GM18505 (cell line): ENCODE measurements around the gene SOAT1.
"Not testable (repeated sequence)": the region's sequence is repeated elsewhere in the genome, so short reads cannot be mapped to it uniquely, and the experiment has no call there.

Source experiments
- ATAC-seq: cut with Tn5 transposase; IDR thresholded peaks from one replicate; pipeline ENCODE4 v1.9.1; 2021; ENCODE audit not compliant: unreplicated experiment
- POLR2A ChIP-seq: IDR thresholded peaks from 4 replicates; pipeline ENCODE4 v1.6.1; 2011; ENCODE audit warnings: borderline replicate concordance; ENCODE audit not compliant: insufficient read depth, insufficient read length; ENCODE audit errors: extremely low read depth

SOAT1 gene

DNA sequence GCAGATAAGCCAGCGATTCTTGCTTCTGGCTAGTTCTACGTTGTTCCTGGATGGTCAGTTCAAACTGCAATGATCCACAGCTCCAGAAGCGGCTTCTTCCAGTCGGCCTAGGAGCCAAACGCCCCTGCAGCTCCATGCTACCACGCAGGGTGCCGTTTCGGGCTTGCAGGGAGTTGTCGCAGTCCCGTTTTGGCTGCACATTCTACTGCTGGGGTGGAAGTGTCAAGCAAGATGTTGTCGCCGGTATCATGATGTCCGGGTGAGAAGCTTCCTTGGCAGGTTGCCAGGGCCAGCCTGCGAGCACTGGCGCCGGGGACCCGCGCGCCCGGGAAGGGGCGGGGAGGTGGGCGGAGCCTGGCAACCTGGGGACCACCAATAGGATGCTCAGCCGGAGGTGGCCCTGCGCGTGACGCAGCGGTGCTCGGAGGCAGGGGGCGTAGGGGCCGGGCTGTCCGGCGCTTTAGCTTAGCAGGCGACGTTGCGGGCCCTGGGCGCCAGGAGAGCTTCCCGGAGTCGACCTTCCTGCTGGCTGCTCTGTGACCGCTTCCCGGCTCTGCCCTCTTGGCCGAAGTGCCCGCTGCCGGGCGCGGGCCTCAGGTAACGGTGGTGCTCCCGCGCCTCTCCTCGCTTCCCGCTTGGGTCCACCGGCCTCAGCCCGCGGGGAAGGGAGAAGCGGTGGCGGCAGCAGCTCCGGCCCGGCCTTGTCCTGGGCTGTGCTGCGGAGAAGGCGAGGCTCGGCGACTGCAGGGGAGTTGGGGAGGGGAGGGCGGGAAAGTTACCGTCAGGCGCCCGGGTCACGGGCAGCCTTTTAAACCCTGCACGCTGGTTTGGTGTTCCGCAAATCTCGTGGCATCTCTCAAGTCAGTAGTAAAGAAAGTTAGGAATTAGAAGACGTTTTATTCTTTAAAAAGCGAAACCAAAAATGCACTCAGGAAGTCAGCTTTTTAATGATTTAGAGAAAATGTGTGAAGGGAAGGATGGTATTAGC, at the start of gene SOAT1:
TSS of gene SOAT1 (plus strand) at position 458 of the 988 bp plus-strand sequence. CDS start 8,888 bp downstream, outside the sequence.
- ATAC-seq: peak; percentile 96
- peak; percentile 89 for TF ChIP-seq POLR2A

- ATAC-seq: not testable (repeated sequence)
Measured at GRCh38 chr1:179245426-179245825, 48.2 kb upstream of the SOAT1 start.

- no peak for ATAC-seq
- TF ChIP-seq POLR2A: no peak
Measured at GRCh38 chr1:179247923-179248322, 45.7 kb upstream of the SOAT1 start.

GRCh38 chr1:179251675-179252074, 41.9 kb upstream of the SOAT1 start:
- no peak for TF ChIP-seq POLR2A
- no peak for ATAC-seq

DNA sequence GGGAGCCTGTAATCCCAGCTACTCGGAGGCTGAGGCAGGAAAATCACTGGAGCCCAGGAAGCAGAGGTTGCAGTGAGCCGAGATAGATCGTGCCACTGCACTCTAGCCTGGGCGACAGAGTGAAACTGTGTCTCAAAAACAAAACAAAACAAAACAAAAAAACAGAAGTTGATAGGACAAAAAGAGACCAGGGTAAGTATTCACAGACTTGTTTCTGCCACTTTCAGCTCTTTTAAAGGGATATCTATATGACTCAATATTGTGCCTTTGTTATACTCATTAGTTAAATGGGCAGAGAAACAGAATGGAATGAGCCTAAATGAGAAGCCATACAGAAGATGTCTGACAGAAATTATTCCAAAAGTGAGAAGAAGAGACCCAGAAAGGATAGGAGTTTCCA, 41.0 kb upstream of the SOAT1 start:
- ATAC-seq: no peak
- TF ChIP-seq POLR2A: no peak

- ATAC-seq: no peak
- TF ChIP-seq POLR2A: no peak
Measured at GRCh38 chr1:179253286-179253972, 40.2 kb upstream of the SOAT1 start.

DNA sequence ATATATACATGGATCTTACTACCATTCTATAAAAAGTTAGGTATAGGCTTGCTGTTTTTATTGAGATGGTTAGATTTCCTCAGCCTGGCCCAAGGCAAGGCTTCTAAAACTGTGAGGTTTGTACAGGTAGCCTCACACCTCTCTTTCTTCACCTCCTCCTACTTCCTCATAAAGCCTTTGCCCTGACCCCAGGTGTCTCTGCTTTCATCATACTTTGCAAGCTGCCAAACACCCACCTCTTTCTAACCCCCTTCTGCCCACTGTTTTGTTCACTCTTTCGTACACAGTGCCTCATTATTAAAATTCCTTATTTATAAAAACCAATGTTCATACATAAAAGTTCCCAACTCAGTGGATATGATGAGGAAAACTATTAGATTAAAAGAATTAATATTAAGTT, 31.4 kb upstream of the SOAT1 start:
- no peak for TF ChIP-seq POLR2A
- ATAC-seq: no peak

GRCh38 chr1:179263121-179263520, 30.5 kb upstream of the SOAT1 start:
- TF ChIP-seq POLR2A: no peak
- no peak for ATAC-seq

- TF ChIP-seq POLR2A: no peak
- ATAC-seq: no peak
Measured at GRCh38 chr1:179264507-179264906, 29.1 kb upstream of the SOAT1 start.

GRCh38 chr1:179269071-179269470, 24.5 kb upstream of the SOAT1 start:
- TF ChIP-seq POLR2A: no peak
- no peak for ATAC-seq

DNA sequence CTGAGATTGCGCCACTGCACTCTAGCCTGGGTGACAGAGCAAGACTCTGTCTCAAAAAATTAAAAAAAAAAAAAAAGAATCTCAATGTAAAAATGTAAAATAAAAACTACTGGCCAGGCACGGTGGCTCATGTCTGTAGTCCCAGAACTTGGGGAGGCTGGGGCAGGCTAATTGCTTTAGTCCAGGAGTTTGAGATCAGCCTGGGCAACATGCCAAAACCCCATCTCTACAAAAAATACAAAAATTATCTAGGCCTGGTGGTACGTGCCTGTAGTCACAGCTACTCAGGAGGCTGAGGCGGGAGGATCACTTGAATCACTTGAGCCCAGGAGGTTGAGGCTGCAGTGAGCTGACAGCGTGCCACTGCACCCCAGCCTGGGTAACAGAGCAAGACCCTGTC, 19.2 kb upstream of the SOAT1 start:
- ATAC-seq: not testable (repeated sequence)

DNA sequence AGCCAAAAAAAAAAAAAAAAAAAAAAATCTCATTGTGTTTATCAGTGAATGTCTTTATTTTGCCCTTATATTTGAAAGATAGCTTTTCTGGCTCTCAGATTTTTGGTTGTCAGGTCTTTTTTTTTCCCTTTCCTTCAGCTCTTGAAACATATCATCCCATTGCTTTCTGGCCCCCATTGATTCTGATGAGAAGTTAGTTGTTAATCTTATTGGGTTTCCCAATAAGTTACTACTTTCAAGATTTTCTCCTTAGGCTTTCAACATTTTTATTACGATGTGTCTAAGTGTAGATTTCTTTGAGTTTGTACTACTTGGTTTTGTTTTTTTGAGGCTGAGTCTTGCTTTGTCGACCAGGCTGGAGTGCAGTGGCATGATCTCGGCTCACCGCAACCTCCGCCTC, 14.7 kb upstream of the SOAT1 start:
- no peak for TF ChIP-seq POLR2A
- no peak for ATAC-seq

GRCh38 chr1:179283992-179284391, 9.6 kb upstream of the SOAT1 start:
- no peak for TF ChIP-seq POLR2A
- ATAC-seq: no peak

DNA sequence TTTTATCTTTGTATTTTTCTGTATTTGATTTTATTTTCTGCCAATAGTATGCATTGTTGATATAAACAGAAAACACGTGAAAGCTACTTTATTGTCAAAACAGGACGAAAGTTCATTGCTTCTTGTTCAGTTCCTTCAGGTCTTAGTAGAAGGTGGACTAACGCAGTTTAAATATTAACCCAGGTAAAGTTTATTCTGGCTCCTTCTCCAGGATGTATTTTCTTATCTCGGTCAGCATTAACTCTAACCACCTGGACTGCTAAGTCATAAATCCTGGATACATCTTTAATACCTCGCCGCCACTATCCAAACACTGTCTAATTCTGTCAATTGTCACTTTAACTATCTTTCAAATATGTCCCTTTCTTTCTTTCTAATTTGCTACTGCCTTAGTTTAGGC, 5.7 kb upstream of the SOAT1 start:
- no peak for TF ChIP-seq POLR2A
- no peak for ATAC-seq
